K562 (cell line): Measurements from ENCODE around the gene USP24.

ENCODE experiments used
- NFIX ChIP-seq: fragments of 250-450 bp; sonication (Bioruptor Pico); IDR thresholded peaks from 2 replicates; pipeline ENCODE4 v1.4.0; 2020; ENCODE audit warnings: low read depth, mild to moderate bottlenecking, moderate library complexity
- NR2C2 ChIP-seq, 2 experiments: fragments of 200-800 bp in 1 of 2; sonication (Bioruptor generic) in 1 of 2; sonication (generic) in 1 of 2; formaldehyde crosslinking in 1 of 2; IDR thresholded peaks; 2 replicates each; pipeline versions ENCODE4 v1.6.1 to v1.8.0; 2016 to 2022; ENCODE audit warnings: mild to moderate bottlenecking in 1 of 2, missing compliant biosample characterization in 1 of 2, missing genetic modification characterization in 1 of 2, missing genetic modification reagents in 1 of 2
- PML ChIP-seq: IDR thresholded peaks from 2 replicates; pipeline ENCODE4 v1.6.1; 2012; ENCODE audit warnings: low read length, inconsistent platforms
- TF ChIP-seq, protein P1 (sequence below), 2 experiments: fragments of 450-650 bp in 1 of 2; sonication (generic) in 1 of 2; formaldehyde crosslinking; conservative IDR thresholded peaks; 2 replicates each; pipeline versions ENCODE4 v1.4.0 to v1.8.1; 2020 to 2022; ENCODE audit warnings: mild to moderate bottlenecking in 1 of 2, missing genetic modification reagents in 1 of 2

- TF ChIP-seq NR2C2 (CRISPR knock-in tag; IDR thresholded peaks at IDR 0.05) (no peak), NR2C2 (tag; IDR thresholded peaks at IDR 0.05) (no peak), NFIX (CRISPR knock-in tag) (no peak), PML (no peak)
- TF ChIP-seq, protein P1, sequence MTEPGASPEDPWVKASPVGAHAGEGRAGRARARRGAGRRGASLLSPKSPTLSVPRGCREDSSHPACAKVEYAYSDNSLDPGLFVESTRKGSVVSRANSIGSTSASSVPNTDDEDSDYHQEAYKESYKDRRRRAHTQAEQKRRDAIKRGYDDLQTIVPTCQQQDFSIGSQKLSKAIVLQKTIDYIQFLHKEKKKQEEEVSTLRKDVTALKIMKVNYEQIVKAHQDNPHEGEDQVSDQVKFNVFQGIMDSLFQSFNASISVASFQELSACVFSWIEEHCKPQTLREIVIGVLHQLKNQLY (CRISPR knock-in tag; conservative IDR thresholded peaks at IDR 0.05), result no peak
These were observed 28.5 kb upstream of the USP24 start for GRCh38 chr1:55243655-55244054.
